GM18870 (cell line): ENCODE measurements around the gene SCML1.

Experiments used
- ATAC-seq: cut with Tn5 transposase; IDR thresholded peaks from one replicate; pipeline ENCODE4 v1.9.1; 2021; ENCODE audit warnings: moderate library complexity; ENCODE audit not compliant: unreplicated experiment

SCML1 gene

DNA sequence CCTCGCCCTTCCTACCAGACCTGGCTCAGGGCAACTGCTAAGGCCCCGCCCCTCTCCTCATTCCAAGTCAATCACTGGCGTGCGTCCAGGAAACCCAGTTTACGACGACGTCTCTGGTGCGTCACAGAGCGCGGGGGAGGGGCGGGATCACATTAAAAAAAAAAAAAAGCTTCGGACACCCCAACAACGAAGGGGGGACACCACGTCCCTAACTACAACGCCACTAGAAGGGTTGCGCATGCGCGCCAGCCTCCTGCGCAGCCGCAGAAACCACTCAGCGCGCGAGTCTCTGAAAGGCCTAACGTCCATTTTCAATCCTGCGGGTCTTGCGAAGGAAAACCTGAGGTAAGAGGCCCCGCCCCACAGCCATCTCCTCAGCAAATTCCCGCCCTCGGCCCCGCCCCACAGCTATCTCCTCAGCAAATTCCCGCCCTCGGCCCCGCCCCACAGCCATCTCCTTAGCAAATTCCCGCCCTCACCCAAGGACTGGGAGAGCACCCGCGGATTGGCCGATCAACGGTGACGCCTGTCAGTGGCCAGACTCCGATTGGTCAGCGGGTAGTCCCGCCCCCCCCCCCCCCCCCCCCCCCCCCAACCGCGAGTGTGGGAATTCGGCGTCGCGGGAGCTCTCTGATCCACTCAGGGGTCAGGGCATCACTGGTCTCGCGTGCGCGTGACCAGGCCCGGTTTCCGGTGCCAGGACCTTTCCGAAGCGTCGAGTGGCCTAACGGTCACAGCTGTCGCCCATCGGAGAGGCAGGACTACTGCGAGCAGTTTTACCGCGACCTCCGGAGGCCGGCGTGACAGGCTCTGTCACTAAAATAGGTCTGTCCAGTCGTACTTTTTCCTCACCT, at the start of gene SCML1:
SCML1 (plus strand) TSS at position 638 of the 854 bp plus-strand sequence. CDS start 6,694 bp downstream, outside the sequence.
- ATAC-seq = peak; percentile 62

DNA sequence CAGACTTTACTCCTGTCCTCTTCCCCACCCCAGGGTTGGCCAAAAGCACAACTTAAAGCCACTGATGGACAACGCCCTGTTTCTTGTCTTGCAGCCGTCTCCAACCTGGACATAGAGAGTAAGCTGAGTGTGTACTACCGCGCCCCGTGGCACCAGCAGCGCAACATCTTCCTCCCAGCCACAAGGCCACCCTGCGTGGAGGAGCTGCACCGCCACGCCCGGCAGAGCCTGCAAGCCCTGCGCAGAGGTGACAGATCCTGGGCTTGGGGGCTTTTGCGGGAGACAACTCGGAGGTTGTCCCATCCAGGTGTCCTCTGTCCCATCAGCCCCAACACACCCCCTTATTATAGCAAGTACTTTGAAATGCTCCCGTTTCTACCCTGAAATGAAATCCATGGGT, 49.6 kb upstream of the SCML1 start:
- no peak for ATAC-seq

DNA sequence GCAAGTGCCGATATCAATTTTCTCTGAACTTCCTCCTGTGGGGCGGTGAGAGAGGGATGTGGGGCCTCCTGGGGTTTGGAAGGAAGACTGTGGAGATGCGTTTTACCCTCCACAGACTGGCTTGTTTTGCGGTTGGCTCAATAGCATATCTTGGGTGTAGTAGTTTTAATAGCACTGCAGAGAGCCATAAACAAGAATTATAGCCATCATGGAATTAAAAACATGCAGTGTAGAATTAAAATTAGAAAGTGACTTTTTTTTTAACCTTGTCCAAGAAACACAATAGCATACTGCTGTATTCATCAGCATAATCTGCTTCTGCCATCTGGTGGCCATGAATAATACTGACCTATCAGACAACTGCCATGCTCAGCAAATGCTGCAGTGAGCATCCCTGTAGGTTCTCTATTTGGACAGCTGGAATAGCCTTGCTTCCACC, 47.3 kb upstream of the SCML1 start:
- ATAC-seq = peak; percentile 73

GRCh38 chrX:17692709-17693346, 44.5 kb upstream of the SCML1 start:
- peak; percentile 70 for ATAC-seq

DNA sequence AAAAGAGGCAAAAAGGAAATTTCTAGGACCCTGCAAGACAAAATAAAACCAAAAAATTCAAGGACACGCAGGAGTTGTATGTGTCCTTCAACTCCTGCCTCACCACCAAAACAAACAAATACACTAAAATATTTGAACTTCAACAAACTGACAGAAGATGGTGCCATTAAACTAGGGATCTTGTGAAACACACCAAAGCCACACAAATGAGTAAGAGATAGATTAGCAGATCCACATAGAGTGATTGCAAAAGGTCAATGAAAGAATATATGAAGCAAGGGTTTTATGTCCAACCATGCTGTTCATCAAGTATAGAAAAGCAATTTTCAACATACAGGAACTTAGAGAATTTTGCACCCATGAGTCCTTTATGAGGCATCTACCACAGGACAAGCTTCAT, 40.1 kb upstream of the SCML1 start:
- ATAC-seq = no peak

DNA sequence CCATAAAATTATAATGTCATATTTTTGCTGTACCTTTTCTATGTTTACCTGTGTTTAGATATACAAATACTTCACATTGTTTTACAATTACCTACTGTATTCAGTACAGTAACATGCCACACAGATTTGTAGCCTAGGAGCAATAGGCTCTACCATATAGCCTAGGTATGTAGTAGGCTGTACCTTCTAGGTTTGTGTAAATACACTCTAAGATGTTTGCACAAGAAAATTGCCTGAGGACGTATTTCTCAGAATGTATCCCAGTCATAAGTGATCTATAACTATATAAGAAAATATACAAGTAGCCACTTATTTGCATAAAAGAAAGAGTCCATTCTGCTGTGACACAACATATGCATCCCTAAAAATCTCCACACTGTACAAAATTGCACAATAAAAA, 36.3 kb upstream of the SCML1 start:
- no peak for ATAC-seq

GRCh38 chrX:17703201-17703600, 34.1 kb upstream of the SCML1 start:
- no peak for ATAC-seq

GRCh38 chrX:17705211-17705610, 32.1 kb upstream of the SCML1 start:
- no peak for ATAC-seq

DNA sequence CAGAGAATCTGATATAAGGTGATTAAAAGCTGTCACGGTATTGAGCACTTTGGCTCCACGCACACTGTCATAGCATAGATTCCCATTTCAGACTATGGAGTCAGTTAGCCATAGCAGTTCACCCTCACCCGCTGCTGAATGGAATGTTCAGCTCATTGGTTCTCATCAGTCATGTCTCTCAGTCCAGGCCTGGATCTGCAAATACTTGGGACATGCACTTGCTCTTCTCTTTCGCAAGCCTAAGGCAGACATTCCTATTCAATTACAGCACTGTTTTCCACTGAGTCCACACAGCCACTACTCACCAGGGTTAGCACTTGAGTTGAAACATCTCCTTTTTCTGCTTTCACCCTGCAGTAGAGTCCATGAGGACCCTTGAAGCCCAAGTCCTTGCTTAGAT, 30.6 kb upstream of the SCML1 start:
- ATAC-seq = no peak

- no peak for ATAC-seq
Measured at GRCh38 chrX:17707731-17708130, 29.6 kb upstream of the SCML1 start.

DNA sequence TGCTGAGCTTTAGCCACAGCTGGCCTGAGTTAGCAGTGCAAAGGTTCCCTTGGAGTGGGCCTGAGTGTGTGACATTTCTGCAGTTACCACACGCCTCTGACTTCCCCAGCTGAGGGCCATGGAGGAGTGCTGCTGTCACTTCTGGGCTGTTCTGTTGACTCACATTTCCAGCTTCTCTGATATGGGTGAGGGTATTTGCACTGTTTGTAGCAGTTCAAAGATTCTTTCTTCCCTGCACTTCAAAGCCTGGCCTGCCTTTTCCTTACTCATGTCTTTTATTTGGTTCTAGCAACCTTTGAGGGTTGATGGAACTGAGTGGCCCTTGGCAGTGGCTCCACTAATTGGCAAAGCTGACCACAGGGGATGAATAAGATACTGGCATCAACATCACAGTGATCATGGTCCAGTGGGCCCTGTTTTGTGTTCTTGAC, 26.4 kb upstream of the SCML1 start:
- no peak for ATAC-seq

DNA sequence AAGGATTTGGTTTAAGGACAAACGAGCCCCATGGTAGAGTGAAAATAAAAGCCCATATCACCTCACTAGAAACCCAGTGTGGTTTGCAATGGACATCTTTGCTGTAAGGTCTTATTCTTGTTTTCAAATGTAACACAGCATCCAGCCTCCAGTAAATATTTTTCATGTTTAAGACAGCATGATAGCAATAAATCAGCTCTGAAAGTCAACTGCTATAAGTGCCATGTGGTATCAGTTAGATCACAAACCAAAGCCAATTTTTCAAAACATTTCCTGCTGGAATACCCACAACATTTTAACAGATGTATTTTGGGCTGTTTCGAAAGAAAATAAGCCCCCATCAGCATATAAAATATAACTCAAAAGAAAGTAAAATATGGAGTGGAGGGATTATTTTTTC, 24.0 kb upstream of the SCML1 start:
- no peak for ATAC-seq

GRCh38 chrX:17718649-17719165, 18.6 kb upstream of the SCML1 start:
- no peak for ATAC-seq

DNA sequence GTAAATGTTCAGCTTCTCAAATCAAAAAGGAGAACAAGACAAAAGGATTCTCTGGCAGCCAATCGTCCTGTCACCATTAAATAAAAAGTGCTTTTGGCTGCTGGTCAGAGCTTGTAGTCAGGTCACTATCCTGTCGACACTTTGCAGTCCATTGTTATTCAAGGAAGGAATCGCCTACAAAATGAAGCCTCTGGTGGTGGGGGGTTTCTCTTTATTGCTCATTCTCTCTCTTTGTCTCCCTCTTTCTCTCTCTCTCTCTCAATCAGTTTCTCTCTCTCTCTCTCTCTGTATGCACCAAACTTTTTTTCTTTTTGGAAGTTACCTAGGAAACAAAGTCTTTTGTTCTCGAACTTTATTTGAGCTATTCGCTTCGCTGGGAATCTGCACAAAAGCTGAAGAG, 17.6 kb upstream of the SCML1 start:
- no peak for ATAC-seq

DNA sequence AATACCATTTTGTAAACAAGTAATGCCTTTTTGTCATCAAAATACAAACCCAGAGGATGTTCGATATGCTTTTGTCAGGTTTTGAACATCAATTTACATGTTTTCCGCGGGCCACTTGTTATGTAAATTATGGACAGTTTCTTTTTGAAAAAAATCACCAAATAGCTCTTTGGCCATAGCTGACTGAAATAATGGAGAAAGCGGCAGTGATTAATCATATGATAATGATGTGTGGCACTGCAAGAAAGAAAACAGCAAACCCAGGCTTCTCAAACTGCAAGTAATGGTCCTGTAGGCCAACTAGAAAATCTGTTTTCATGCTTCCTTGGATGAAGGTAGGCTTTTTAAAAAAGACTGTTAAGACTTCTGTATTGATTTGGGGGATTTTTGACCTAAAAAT, 15.6 kb upstream of the SCML1 start:
- ATAC-seq = no peak

- no peak for ATAC-seq
Measured at GRCh38 chrX:17725181-17725580, 12.1 kb upstream of the SCML1 start.

- ATAC-seq = no peak
Measured at GRCh38 chrX:17732138-17732783, 5.0 kb upstream of the SCML1 start.

- ATAC-seq = no peak
Measured at GRCh38 chrX:17735406-17735805, 1.9 kb upstream of the SCML1 start.

- ATAC-seq = no peak
Measured at GRCh38 chrX:17736478-17736855, 826 bp upstream of the SCML1 start.

DNA sequence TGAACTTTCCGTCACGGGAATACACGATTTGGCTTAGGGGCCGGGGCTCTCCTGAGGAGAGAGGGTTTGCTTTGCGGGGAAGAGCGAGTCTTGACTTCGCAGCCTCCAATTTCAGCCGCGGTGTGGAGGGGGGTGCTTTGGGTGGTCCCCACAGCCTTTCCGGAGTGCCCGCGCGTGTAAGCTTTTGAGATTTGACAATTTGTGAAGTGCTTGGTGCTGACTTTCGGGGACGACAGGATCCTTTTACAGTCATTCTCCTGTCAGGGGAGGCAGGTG, 355 bp downstream of the SCML1 start:
- ATAC-seq = no peak

- ATAC-seq = no peak
Measured at GRCh38 chrX:17737986-17738713, 857 bp downstream of the SCML1 start.
